Cardiac muscle cell (in vitro differentiated cells and primary cell): Measurements from ENCODE around the gene NFIA. TPM values are rescaled to one million over a fixed set of nuclear protein-coding genes. Genes with fewer than 3 reads are reported as not detected.

Experiments used
- DNase-seq, 2 donors: peaks; one replicate each; pipeline versions ENCODE4 v3.0.0 to v3.0.0-alpha.2; 2010 to 2017; ENCODE audit warnings: low read depth in 1 of 2, low spot score in 1 of 2
- H3K27ac ChIP-seq: fragments of 200-600 bp; sonication (generic); 2 replicates; pipeline ENCODE4 v1.5.1; 2016
- H3K27me3 ChIP-seq: fragments of 200-600 bp; sonication (generic); 2 replicates; pipeline ENCODE4 v1.6.0; 2016; ENCODE audit warnings: control low read depth
- H3K36me3 ChIP-seq: fragments of 200-600 bp; sonication (generic); 2 replicates; pipeline ENCODE4 v1.5.1; 2016; ENCODE audit warnings: control low read depth
- H3K4me1 ChIP-seq: fragments of 200-600 bp; sonication (generic); 2 replicates; pipeline ENCODE4 v1.8.1; 2017; ENCODE audit warnings: low read depth, mild to moderate bottlenecking, mixed run types
- H3K4me3 ChIP-seq: fragments of 200-600 bp; sonication (generic); 2 replicates; pipeline ENCODE4 v1.5.1; 2016; ENCODE audit warnings: mild to moderate bottlenecking
- H3K9me3 ChIP-seq: fragments of 200-600 bp; sonication (generic); 2 replicates; pipeline ENCODE4 v1.5.1; 2017; ENCODE audit warnings: low read depth, mild to moderate bottlenecking, control low read depth
- CTCF ChIP-seq: IDR thresholded peaks from 2 replicates; pipeline ENCODE4 v1.5.1; 2012; ENCODE audit warnings: low read depth, mild to moderate bottlenecking, low read length
- polyA plus RNA-seq: library from polyadenylated mRNA; unstranded; fragments of >200 nt; fragmentation: Nextera tagmentation; extraction: Ambion mirVana; gene quantifications from 2 replicates; pipeline ENCODE4 v1.2.1, GENCODE V29; 2016
- total RNA-seq: library from RNA; depleted of rRNA; stranded (reverse); fragments of >200 nt; gene quantifications from 2 replicates; pipeline ENCODE4 v1.2.3, GENCODE V29; 2016

Gene NFIA
- total and polyA plus RNA-seq, 2 experiments from 2014 or later = 10.1 to 12.0 TPM

GRCh38 chr1:61370913-61371279 lies 288.5 kb downstream of the NFIA start:
- no peaks in the 10 kb centered on the region for H3K9me3 ChIP-seq
- no peak for DNase-seq
- no peak overlapping the region for H3K27ac ChIP-seq
- H3K4me1 ChIP-seq = peaks cover 44% of the 10 kb centered on the region
- H3K4me3 ChIP-seq = no peak overlapping the region
- no peak for TF ChIP-seq CTCF
- no peaks in the 10 kb centered on the region for H3K27me3 ChIP-seq
- H3K36me3 ChIP-seq = no peaks in the 10 kb centered on the region

- DNase-seq = no peak
- no peaks in the 10 kb centered on the region for H3K36me3 ChIP-seq
- TF ChIP-seq CTCF = no peak
- H3K27me3 ChIP-seq = no peaks in the 10 kb centered on the region
- H3K4me3 ChIP-seq = no peak overlapping the region
- no peaks in the 10 kb centered on the region for H3K9me3 ChIP-seq
- H3K27ac ChIP-seq = no peak overlapping the region
- H3K4me1 ChIP-seq = peaks cover 62% of the 10 kb centered on the region
These were observed 290.6 kb downstream of the NFIA start for GRCh38 chr1:61372944-61373343.

- no peaks in the 10 kb centered on the region for H3K27me3 ChIP-seq
- H3K27ac ChIP-seq = no peak overlapping the region
- TF ChIP-seq CTCF = no peak
- H3K4me3 ChIP-seq = no peak overlapping the region
- H3K36me3 ChIP-seq = no peaks in the 10 kb centered on the region
- DNase-seq = no peak
- H3K4me1 ChIP-seq = peaks cover 72% of the 10 kb centered on the region
- H3K9me3 ChIP-seq = no peaks in the 10 kb centered on the region
These were observed 291.8 kb downstream of the NFIA start for GRCh38 chr1:61374156-61374555.

GRCh38 chr1:61375082-61375880 lies 292.9 kb downstream of the NFIA start:
- H3K36me3 ChIP-seq = no peaks in the 10 kb centered on the region
- peaks cover 66% of the 10 kb centered on the region for H3K4me1 ChIP-seq
- no peak overlapping the region for H3K27ac ChIP-seq
- no peaks in the 10 kb centered on the region for H3K27me3 ChIP-seq
- no peak for TF ChIP-seq CTCF
- DNase-seq = no peak
- no peaks in the 10 kb centered on the region for H3K9me3 ChIP-seq
- H3K4me3 ChIP-seq = no peak overlapping the region

GRCh38 chr1:61376151-61376550 lies 293.8 kb downstream of the NFIA start:
- H3K27ac ChIP-seq = no peak overlapping the region
- TF ChIP-seq CTCF = no peak
- H3K9me3 ChIP-seq = no peaks in the 10 kb centered on the region
- no peak overlapping the region for H3K4me3 ChIP-seq
- H3K4me1 ChIP-seq = peaks cover 57% of the 10 kb centered on the region
- no peaks in the 10 kb centered on the region for H3K27me3 ChIP-seq
- DNase-seq = no peak
- no peaks in the 10 kb centered on the region for H3K36me3 ChIP-seq
